GM20000 (cell line): ENCODE results near the gene ADGRL3.

Experiments
- DNase-seq: peaks from one replicate; pipeline ENCODE4 v3.0.0; 2012; ENCODE audit warnings: low spot score
- CTCF ChIP-seq: IDR thresholded peaks from 2 replicates; pipeline ENCODE4 v1.5.1; 2012; ENCODE audit warnings: mild to moderate bottlenecking, control low read depth; ENCODE audit errors: extremely low read depth, missing control alignments

ADGRL3 gene

GRCh38 chr4:61995717-61996340 is 795.7 kb downstream of the ADGRL3 start:
- TF ChIP-seq CTCF = no peak
- no peak for DNase-seq

GRCh38 chr4:61996943-61997342 is 796.8 kb downstream of the ADGRL3 start:
- TF ChIP-seq CTCF = no peak
- DNase-seq = no peak

- no peak for TF ChIP-seq CTCF
- no peak for DNase-seq
Measured at GRCh38 chr4:61997831-61998230, 797.7 kb downstream of the ADGRL3 start.

- no peak for DNase-seq
- no peak for TF ChIP-seq CTCF
Measured at GRCh38 chr4:62003695-62004094, 803.6 kb downstream of the ADGRL3 start.

GRCh38 chr4:62004881-62005280 is 804.8 kb downstream of the ADGRL3 start:
- no peak for TF ChIP-seq CTCF
- DNase-seq = no peak

- DNase-seq = no peak
- no peak for TF ChIP-seq CTCF
Measured at GRCh38 chr4:62006108-62006507, 806.0 kb downstream of the ADGRL3 start.

- TF ChIP-seq CTCF = no peak
- no peak for DNase-seq
Measured at GRCh38 chr4:62015043-62015739, 815.1 kb downstream of the ADGRL3 start.
